ENCODE results near the gene SLC50A1.

The SLC50A1 gene

GRCh38 chr1:155131856-155132255 is 3.8 kb upstream of the SLC50A1 start:
- Histone ChIP-seq H3K4me1 (ENCODE audit: control insufficient read depth, insufficient read depth, low read length) (peaks cover 16% of the 10 kb centered on the region), H3K4me3 (ENCODE audit: low read depth, low read length) (no peak overlapping the region), H3K9me3 (ENCODE audit: control insufficient read depth, insufficient read depth, low read depth, low read length) (no peaks in the 10 kb centered on the region), H3K36me3 (ENCODE audit: control insufficient read depth in 2 of 2, insufficient read depth in 1 of 2, low read length in 2 of 2) (peaks cover 3 to 36% of the 10 kb centered on the region in 2 experiments; a peak in 2 of 3 replicates), H3K27ac (ENCODE audit: extremely low read depth, low read depth, low read length) (no peak overlapping the region)
- ChIA-PET CTCF (interaction anchor here (0.6 to 8.1 kb wide), 7 partner anchors 40 to 944 kb away, joined by 3 to 54 read pairs (median 7); partner anchors contain the start of gene KRTCAP2), POLR2A (interaction anchor here (1.0 to 3.5 kb wide), 2 partner anchors 10 to 41 kb away, joined by 3 to 17 read pairs; partner anchors contain the start of gene KRTCAP2)
- TF ChIP-seq ZNF138 (tag by site-specific recombination; IDR thresholded peaks at IDR 0.05; ENCODE audit: borderline replicate concordance): no peak
- TF ChIP-seq ZNF221 (tag by site-specific recombination; IDR thresholded peaks at IDR 0.05; ENCODE audit: borderline replicate concordance): no peak
- no peak for TF ChIP-seq ZNF423 (tag by site-specific recombination; IDR thresholded peaks at IDR 0.05)

GRCh38 chr1:155133799-155134281 is 1.8 kb upstream of the SLC50A1 start:
- CTCF ChIA-PET: interaction anchor here (1.3 to 8.1 kb wide), 4 partner anchors 10 to 48 kb away, joined by 4 to 54 read pairs (median 8); partner anchors contain the start of gene KRTCAP2
- POLR2A ChIA-PET: interaction anchor here (1.4 to 1.5 kb wide), 2 partner anchors 7 to 10 kb away, joined by 4 to 7 read pairs; no protein-coding TSS in a partner anchor
- TF ChIP-seq ZNF610 (tag by site-specific recombination; IDR thresholded peaks at IDR 0.05; ENCODE audit: borderline replicate concordance) (no peak), ZNF223 (tag by site-specific recombination; IDR thresholded peaks at IDR 0.05) (no peak), ZBTB8A (tag by site-specific recombination; IDR thresholded peaks at IDR 0.05) (no peak), SCRT1 (tag by site-specific recombination; IDR thresholded peaks at IDR 0.05; ENCODE audit: borderline replicate concordance) (no peak), ZIC2 (tag by site-specific recombination; IDR thresholded peaks at IDR 0.05) (no peak), PATZ1 (tag by site-specific recombination; IDR thresholded peaks at IDR 0.05) (no peak), AEBP2 (tag by site-specific recombination; IDR thresholded peaks at IDR 0.05; ENCODE audit: borderline replicate concordance) (no peak), ZNF555 (tag by site-specific recombination; conservative IDR thresholded peaks at IDR 0.05) (no peak), ZNF19 (tag by site-specific recombination; IDR thresholded peaks at IDR 0.05; ENCODE audit: low read depth) (no peak), ZNF558 (tag by site-specific recombination; IDR thresholded peaks at IDR 0.05) (no peak), HOXC10 (CRISPR knock-in tag; IDR thresholded peaks at IDR 0.05) (no peak), ZNF501 (tag by site-specific recombination; IDR thresholded peaks at IDR 0.05) (no peak), ZSCAN16 (tag by site-specific recombination; IDR thresholded peaks at IDR 0.05) (no peak), ZNF76 (tag by site-specific recombination; IDR thresholded peaks at IDR 0.05; ENCODE audit: borderline replicate concordance, low read depth) (no peak), ZNF350 (tag by site-specific recombination; IDR thresholded peaks at IDR 0.05) (no peak), PRDM6 (tag by site-specific recombination; IDR thresholded peaks at IDR 0.05) (no peak), ZNF266 (tag by site-specific recombination; IDR thresholded peaks at IDR 0.05; ENCODE audit: low read depth) (no peak), ZNF157 (tag by site-specific recombination; IDR thresholded peaks at IDR 0.05) (no peak), ZNF169 (tag by site-specific recombination; IDR thresholded peaks at IDR 0.05) (no peak), ZNF214 (tag by site-specific recombination; IDR thresholded peaks at IDR 0.05; ENCODE audit: borderline replicate concordance) (no peak)

More at GRCh38 chr1:155133799-155134281, 1.8 kb upstream of the SLC50A1 start:
- H3K27ac ChIP-seq (ENCODE audit: extremely low read depth, low read depth, low read length): no peak overlapping the region
- H3K36me3 ChIP-seq (ENCODE audit: control insufficient read depth in 2 of 2, insufficient read depth in 1 of 2, low read length in 2 of 2): peaks cover 3 to 53% of the 10 kb centered on the region in 2 experiments; a peak in 2 of 3 replicates
- no peaks in the 10 kb centered on the region for H3K9me3 ChIP-seq (ENCODE audit: control insufficient read depth, insufficient read depth, low read depth, low read length)
- peaks cover 11% of the 10 kb centered on the region for H3K4me1 ChIP-seq (ENCODE audit: control insufficient read depth, insufficient read depth, low read length)
- no peak overlapping the region for H3K4me3 ChIP-seq (ENCODE audit: low read depth, low read length)

Data from HEK293 (cell line).